Loucy (cell line): ENCODE results near the gene HBQ1.

ENCODE experiments used
- EZH2phosphoT487 ChIP-seq: fragments of 200-600 bp; IDR thresholded peaks from 2 replicates; pipeline ENCODE4 v1.6.1; 2018; ENCODE audit warnings: antibody characterized with exemption, mild to moderate bottlenecking, moderate library complexity, borderline replicate concordance
- TF ChIP-seq, protein P1 (sequence below): fragments of 200-600 bp; sonication (generic); conservative IDR thresholded peaks from 2 replicates; pipeline ENCODE4 v1.5.1; 2014; ENCODE audit warnings: mild to moderate bottlenecking, antibody characterized with exemption, low read length

DNA sequence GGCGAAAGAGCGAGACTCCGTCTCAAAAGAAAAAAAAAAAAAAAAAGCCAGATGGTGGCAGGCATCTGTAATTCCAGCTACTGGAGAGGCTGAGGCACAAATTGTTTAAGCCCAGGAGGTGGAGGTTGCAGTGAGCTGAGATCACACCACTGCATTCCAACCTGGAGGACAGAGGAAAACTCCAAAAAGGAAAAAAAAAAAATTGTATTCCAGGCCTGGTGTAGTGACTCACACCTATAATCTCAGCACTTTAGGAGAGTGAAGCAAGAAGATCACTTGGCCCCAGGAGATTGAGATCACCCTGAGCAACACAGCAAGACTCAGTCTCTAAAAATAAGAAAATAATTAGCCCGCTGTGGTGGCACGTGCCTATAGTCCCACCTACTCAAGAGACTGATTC is 20.1 kb downstream of the HBQ1 start:
- TF ChIP-seq, protein P1, sequence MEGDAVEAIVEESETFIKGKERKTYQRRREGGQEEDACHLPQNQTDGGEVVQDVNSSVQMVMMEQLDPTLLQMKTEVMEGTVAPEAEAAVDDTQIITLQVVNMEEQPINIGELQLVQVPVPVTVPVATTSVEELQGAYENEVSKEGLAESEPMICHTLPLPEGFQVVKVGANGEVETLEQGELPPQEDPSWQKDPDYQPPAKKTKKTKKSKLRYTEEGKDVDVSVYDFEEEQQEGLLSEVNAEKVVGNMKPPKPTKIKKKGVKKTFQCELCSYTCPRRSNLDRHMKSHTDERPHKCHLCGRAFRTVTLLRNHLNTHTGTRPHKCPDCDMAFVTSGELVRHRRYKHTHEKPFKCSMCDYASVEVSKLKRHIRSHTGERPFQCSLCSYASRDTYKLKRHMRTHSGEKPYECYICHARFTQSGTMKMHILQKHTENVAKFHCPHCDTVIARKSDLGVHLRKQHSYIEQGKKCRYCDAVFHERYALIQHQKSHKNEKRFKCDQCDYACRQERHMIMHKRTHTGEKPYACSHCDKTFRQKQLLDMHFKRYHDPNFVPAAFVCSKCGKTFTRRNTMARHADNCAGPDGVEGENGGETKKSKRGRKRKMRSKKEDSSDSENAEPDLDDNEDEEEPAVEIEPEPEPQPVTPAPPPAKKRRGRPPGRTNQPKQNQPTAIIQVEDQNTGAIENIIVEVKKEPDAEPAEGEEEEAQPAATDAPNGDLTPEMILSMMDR, result no peak
- no peak for TF ChIP-seq EZH2phosphoT487
